ENCODE data around the gene SUN3. TPM values are rescaled to one million over a fixed set of nuclear protein-coding genes. Genes with fewer than 3 reads are reported as not detected.

The SUN3 gene
- total and polyA plus RNA-seq, 2 of the 13 experiments (the other 11 are each of a cell fraction or from before 2014, with no cell fraction given): not detected

- no peak for TF ChIP-seq CSRNP2 (CRISPR knock-in tag; conservative IDR thresholded peaks at IDR 0.05; ENCODE audit: low read depth)
Measured at GRCh38 chr7:47939425-47940036, 89.4 kb downstream of the SUN3 start (continued).

GRCh38 chr7:47938574-47939165 lies 90.2 kb downstream of the SUN3 start:
- peaks cover 1 to 3% of the 10 kb centered on the region in 2 experiments; a peak in 2 of 5 replicates for H3K27me3 ChIP-seq (ENCODE audit: control insufficient read depth in 1 of 2, insufficient read depth in 2 of 2, low read length in 2 of 2)
- FAIRE-seq: no peak
- intact Hi-C loops (cut with micrococcal nuclease; ENCODE audit: unreplicated experiment) (no loop called here), in situ Hi-C loops (cut with HindIII; ENCODE audit: extremely low pct_ligation_motif_present, low pct_unique_long_range_greater_than_20kb) (loop anchor here (5.0 kb wide), 1 partner anchor 174 kb away; no protein-coding TSS in a partner anchor)
- no peaks in the 10 kb centered on the region for H3K9me3 ChIP-seq (ENCODE audit: low read length)
- POLR2A ChIA-PET: no interaction called here
- H2AFZ ChIP-seq (ENCODE audit: low read length): no peak overlapping the region
- H3K4me3 ChIP-seq (replicated peaks in 1 of 3; ENCODE audit: insufficient read depth in 1 of 3, low read depth in 2 of 3, low read length in 3 of 3): no peak overlapping the region
- H3K79me2 ChIP-seq (ENCODE audit: insufficient read depth, low read length): no peaks in the 10 kb centered on the region
- H4K20me1 ChIP-seq (ENCODE audit: insufficient read depth, low read length): no peaks in the 10 kb centered on the region
- no peak overlapping the region for H3K27ac ChIP-seq (ENCODE audit: extremely low read length, insufficient read depth, low read length)
- no peak for ATAC-seq
- 18% methylated on average over 3 of the region's 6 CpGs for WGBS (ENCODE audit: low lambda C conversion rate)
- CTCF ChIA-PET (ENCODE audit: low intra/inter-chr PET ratio, low total read pairs): no interaction called here
- no peak overlapping the region for H3K9ac ChIP-seq (ENCODE audit: insufficient read depth, low read depth, low read length)
- no peaks in the 10 kb centered on the region for H3K36me3 ChIP-seq (replicated peaks in 1 of 2; ENCODE audit: control insufficient read depth in 1 of 2, insufficient read depth in 2 of 2, low read length in 2 of 2)
- peaks cover 9% of the 10 kb centered on the region for H3K4me1 ChIP-seq (ENCODE audit: insufficient read depth, low read length)
- no peak for DNase-seq (ENCODE audit: low spot score)
- TF ChIP-seq, protein P1, sequence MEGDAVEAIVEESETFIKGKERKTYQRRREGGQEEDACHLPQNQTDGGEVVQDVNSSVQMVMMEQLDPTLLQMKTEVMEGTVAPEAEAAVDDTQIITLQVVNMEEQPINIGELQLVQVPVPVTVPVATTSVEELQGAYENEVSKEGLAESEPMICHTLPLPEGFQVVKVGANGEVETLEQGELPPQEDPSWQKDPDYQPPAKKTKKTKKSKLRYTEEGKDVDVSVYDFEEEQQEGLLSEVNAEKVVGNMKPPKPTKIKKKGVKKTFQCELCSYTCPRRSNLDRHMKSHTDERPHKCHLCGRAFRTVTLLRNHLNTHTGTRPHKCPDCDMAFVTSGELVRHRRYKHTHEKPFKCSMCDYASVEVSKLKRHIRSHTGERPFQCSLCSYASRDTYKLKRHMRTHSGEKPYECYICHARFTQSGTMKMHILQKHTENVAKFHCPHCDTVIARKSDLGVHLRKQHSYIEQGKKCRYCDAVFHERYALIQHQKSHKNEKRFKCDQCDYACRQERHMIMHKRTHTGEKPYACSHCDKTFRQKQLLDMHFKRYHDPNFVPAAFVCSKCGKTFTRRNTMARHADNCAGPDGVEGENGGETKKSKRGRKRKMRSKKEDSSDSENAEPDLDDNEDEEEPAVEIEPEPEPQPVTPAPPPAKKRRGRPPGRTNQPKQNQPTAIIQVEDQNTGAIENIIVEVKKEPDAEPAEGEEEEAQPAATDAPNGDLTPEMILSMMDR (CRISPR knock-in tag; IDR thresholded peaks at IDR 0.05): peak; percentile 28; the same call in 1 of the 2 replicates
- peak; percentile 47 for TF ChIP-seq STAG1 (CRISPR knock-in tag; IDR thresholded peaks at IDR 0.05)
- no peak for TF ChIP-seq U2AF2 (IDR thresholded peaks at IDR 0.05; ENCODE audit: low read depth, low read length)
- BruUV-seq (replicated peaks): no TSS peak
- no peak overlapping the region for H3K4me2 ChIP-seq (ENCODE audit: low read depth, low read length)

All from HepG2 (cell line).